Vagina (tissue), 2 donors: ENCODE measurements around the gene ANKRD24.

Experiments used
- POLR2A ChIP-seq, 2 donors: fragments of 450-650 bp; IDR thresholded peaks; one replicate each; pipeline ENCODE4 v1.6.1; 2017; ENCODE audit warnings: antibody characterized with exemption in 2 of 2, mild to moderate bottlenecking in 2 of 2, moderate library complexity in 2 of 2
- POLR2AphosphoS5 ChIP-seq, 2 donors: sonication (generic); formaldehyde crosslinking; IDR thresholded peaks; one replicate each; pipeline ENCODE4 v1.9.0; 2017; ENCODE audit warnings: antibody characterized with exemption in 2 of 2, mild to moderate bottlenecking in 2 of 2, low read depth in 1 of 2; ENCODE audit not compliant: insufficient read depth in 1 of 2

GRCh38 chr19:4181053-4181508 is 1.4 kb upstream of the ANKRD24 start:
- TF ChIP-seq POLR2A (IDR thresholded peaks at IDR 0.05): no peak
- TF ChIP-seq POLR2AphosphoS5 (IDR thresholded peaks at IDR 0.05; ENCODE audit: insufficient read depth in 1 of 2, low read depth in 1 of 2): no peak
